Suprapubic skin (tissue), 4 donors: ENCODE measurements around the gene TNNI3K.

Source experiments
- EP300 ChIP-seq: sonication (generic); formaldehyde crosslinking; IDR thresholded peaks from one replicate; pipeline ENCODE4 v1.6.1; 2017; ENCODE audit warnings: antibody characterized with exemption
- POLR2A ChIP-seq, 2 donors: fragments of 450-650 bp; IDR thresholded peaks; one replicate each; pipeline ENCODE4 v1.6.1; 2017; ENCODE audit warnings: antibody characterized with exemption in 2 of 2, mild to moderate bottlenecking in 2 of 2, moderate library complexity in 2 of 2
- POLR2AphosphoS5 ChIP-seq, 3 donors: sonication (generic); formaldehyde crosslinking; IDR thresholded peaks; one replicate each; pipeline ENCODE4 v1.6.1; 2017; ENCODE audit warnings: antibody characterized with exemption in 3 of 3
- TF ChIP-seq, protein P1 (sequence below), 2 donors: fragments of 200-600 bp in 1 of 2; fragments of 450-650 bp in 1 of 2; sonication (generic) in 1 of 2; IDR thresholded peaks; one replicate each; pipeline ENCODE4 v1.5.1; 2016 to 2019; ENCODE audit warnings: antibody characterized with exemption in 2 of 2, mild to moderate bottlenecking in 1 of 2, moderate library complexity in 1 of 2

- TF ChIP-seq POLR2AphosphoS5 (IDR thresholded peaks at IDR 0.05) (no peak), EP300 (no peak), POLR2A (IDR thresholded peaks at IDR 0.05) (no peak)
- TF ChIP-seq, protein P1, sequence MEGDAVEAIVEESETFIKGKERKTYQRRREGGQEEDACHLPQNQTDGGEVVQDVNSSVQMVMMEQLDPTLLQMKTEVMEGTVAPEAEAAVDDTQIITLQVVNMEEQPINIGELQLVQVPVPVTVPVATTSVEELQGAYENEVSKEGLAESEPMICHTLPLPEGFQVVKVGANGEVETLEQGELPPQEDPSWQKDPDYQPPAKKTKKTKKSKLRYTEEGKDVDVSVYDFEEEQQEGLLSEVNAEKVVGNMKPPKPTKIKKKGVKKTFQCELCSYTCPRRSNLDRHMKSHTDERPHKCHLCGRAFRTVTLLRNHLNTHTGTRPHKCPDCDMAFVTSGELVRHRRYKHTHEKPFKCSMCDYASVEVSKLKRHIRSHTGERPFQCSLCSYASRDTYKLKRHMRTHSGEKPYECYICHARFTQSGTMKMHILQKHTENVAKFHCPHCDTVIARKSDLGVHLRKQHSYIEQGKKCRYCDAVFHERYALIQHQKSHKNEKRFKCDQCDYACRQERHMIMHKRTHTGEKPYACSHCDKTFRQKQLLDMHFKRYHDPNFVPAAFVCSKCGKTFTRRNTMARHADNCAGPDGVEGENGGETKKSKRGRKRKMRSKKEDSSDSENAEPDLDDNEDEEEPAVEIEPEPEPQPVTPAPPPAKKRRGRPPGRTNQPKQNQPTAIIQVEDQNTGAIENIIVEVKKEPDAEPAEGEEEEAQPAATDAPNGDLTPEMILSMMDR (IDR thresholded peaks at IDR 0.05): no peak
Measured at GRCh38 chr1:74222701-74223100, 12.5 kb upstream of the TNNI3K start.
